Stimulated activated naive CD8-positive, alpha-beta T cell treated with anti-CD3 and anti-CD28 coated beads, Interleukin-15, Interleukin-2, amounts not matched to agents 100 ng/mL and 50 ng/mL, for 24 hours (primary cell): ENCODE measurements around the gene SYTL3.
"Not testable (repeated sequence)": the region's sequence is repeated elsewhere in the genome, so short reads cannot be mapped to it uniquely, and the experiment has no call there.

Experiments used
- H3K27ac Mint-ChIP-seq: one replicate; pipeline ENCODE4 v1.8.0; 2021; ENCODE audit warnings: mild to moderate bottlenecking, mixed read lengths
- H3K27me3 Mint-ChIP-seq: one replicate; pipeline ENCODE4 v1.8.0; 2021; ENCODE audit warnings: mixed read lengths
- H3K36me3 Mint-ChIP-seq: one replicate; pipeline ENCODE4 v1.8.0; 2021; ENCODE audit warnings: low read depth, mixed read lengths
- H3K4me1 Mint-ChIP-seq: one replicate; pipeline ENCODE4 v1.8.0; 2021; ENCODE audit warnings: low read depth, mixed read lengths
- H3K4me3 Mint-ChIP-seq: one replicate; pipeline ENCODE4 v1.8.0; 2021; ENCODE audit warnings: mild to moderate bottlenecking, mixed read lengths
- H3K9me3 Mint-ChIP-seq: one replicate; pipeline ENCODE4 v1.8.0; 2021; ENCODE audit warnings: mixed read lengths

The SYTL3 gene

GRCh38 chr6:158649289-158650143 is at the start of gene SYTL3:
SYTL3 (plus strand) TSS chr6:158650054; CDS start chr6:158663269, 13,215 bp downstream.
- Mint-ChIP-seq H3K4me3 (peak within 1 kb of the TSS; percentile 91), H3K4me1 (peaks cover 86% of the 10 kb centered on the region), H3K9me3 (no peaks in the 10 kb centered on the region), H3K27ac (peak within 1 kb of the TSS; percentile 99), H3K27me3 (no peaks in the 10 kb centered on the region), H3K36me3 (peaks cover 46% of the 10 kb centered on the region)

GRCh38 chr6:158603261-158604047 is 46.4 kb upstream of the SYTL3 start:
- H3K4me3 Mint-ChIP-seq, result no peak overlapping the region
- no peaks in the 10 kb centered on the region for H3K27me3 Mint-ChIP-seq
- H3K4me1 Mint-ChIP-seq, result peaks cover 3% of the 10 kb centered on the region
- peaks cover 59% of the 10 kb centered on the region for H3K36me3 Mint-ChIP-seq
- H3K9me3 Mint-ChIP-seq, result no peaks in the 10 kb centered on the region
- H3K27ac Mint-ChIP-seq, result peak overlapping the region; percentile 29

GRCh38 chr6:158604048-158604406 is 45.8 kb upstream of the SYTL3 start:
- H3K36me3 Mint-ChIP-seq, result peaks cover 60% of the 10 kb centered on the region

GRCh38 chr6:158605266-158605878 is 44.5 kb upstream of the SYTL3 start:
- Mint-ChIP-seq H3K27ac (peak overlapping the region; percentile 40), H3K4me1 (peaks cover 3% of the 10 kb centered on the region)

More at GRCh38 chr6:158604048-158604406, 45.8 kb upstream of the SYTL3 start:
- Mint-ChIP-seq H3K4me1 (peaks cover 3% of the 10 kb centered on the region), H3K27ac (peak overlapping the region; percentile 29), H3K4me3 (no peak overlapping the region), H3K9me3 (no peaks in the 10 kb centered on the region), H3K27me3 (no peaks in the 10 kb centered on the region)

GRCh38 chr6:158606011-158606410 is 43.8 kb upstream of the SYTL3 start:
- not testable (repeated sequence) for H3K4me1 Mint-ChIP-seq, H3K9me3 Mint-ChIP-seq, H3K4me3 Mint-ChIP-seq, H3K27me3 Mint-ChIP-seq
- Mint-ChIP-seq H3K27ac (peak overlapping the region; percentile 40), H3K36me3 (peaks cover 68% of the 10 kb centered on the region)

More at GRCh38 chr6:158605266-158605878, 44.5 kb upstream of the SYTL3 start:
- Mint-ChIP-seq H3K27me3 (no peaks in the 10 kb centered on the region), H3K4me3 (no peak overlapping the region), H3K36me3 (peaks cover 66% of the 10 kb centered on the region), H3K9me3 (no peaks in the 10 kb centered on the region)

- H3K4me1 Mint-ChIP-seq, result peaks cover 3% of the 10 kb centered on the region
- H3K36me3 Mint-ChIP-seq, result peaks cover 72% of the 10 kb centered on the region
- H3K27ac Mint-ChIP-seq, result no peak overlapping the region
- H3K9me3 Mint-ChIP-seq, result no peaks in the 10 kb centered on the region
- no peak overlapping the region for H3K4me3 Mint-ChIP-seq
- no peaks in the 10 kb centered on the region for H3K27me3 Mint-ChIP-seq
These were observed 42.9 kb upstream of the SYTL3 start for GRCh38 chr6:158606935-158607334.

GRCh38 chr6:158607411-158608170 is 42.3 kb upstream of the SYTL3 start:
- Mint-ChIP-seq H3K36me3 (peaks cover 73% of the 10 kb centered on the region), H3K27me3 (no peaks in the 10 kb centered on the region), H3K4me1 (peaks cover 3% of the 10 kb centered on the region), H3K9me3 (no peaks in the 10 kb centered on the region), H3K4me3 (no peak overlapping the region), H3K27ac (no peak overlapping the region)

GRCh38 chr6:158608221-158608620 is 41.6 kb upstream of the SYTL3 start:
- no peak overlapping the region for H3K27ac Mint-ChIP-seq
- no peaks in the 10 kb centered on the region for H3K27me3 Mint-ChIP-seq
- H3K36me3 Mint-ChIP-seq, result peaks cover 74% of the 10 kb centered on the region

GRCh38 chr6:158609455-158610155 is 40.2 kb upstream of the SYTL3 start:
- Mint-ChIP-seq H3K36me3 (peaks cover 75% of the 10 kb centered on the region), H3K9me3 (no peaks in the 10 kb centered on the region), H3K27ac (no peak overlapping the region), H3K4me1 (no peaks in the 10 kb centered on the region), H3K4me3 (no peak overlapping the region), H3K27me3 (no peaks in the 10 kb centered on the region)

More at GRCh38 chr6:158608221-158608620, 41.6 kb upstream of the SYTL3 start:
- peaks cover 3% of the 10 kb centered on the region for H3K4me1 Mint-ChIP-seq
- no peaks in the 10 kb centered on the region for H3K9me3 Mint-ChIP-seq
- no peak overlapping the region for H3K4me3 Mint-ChIP-seq

- Mint-ChIP-seq H3K9me3 (no peaks in the 10 kb centered on the region), H3K36me3 (peaks cover 77% of the 10 kb centered on the region), H3K4me1 (no peaks in the 10 kb centered on the region), H3K4me3 (no peak overlapping the region), H3K27me3 (no peaks in the 10 kb centered on the region), H3K27ac (no peak overlapping the region)
These were observed 39.4 kb upstream of the SYTL3 start for GRCh38 chr6:158610319-158610968.

GRCh38 chr6:158611039-158611438 is 38.8 kb upstream of the SYTL3 start:
- no peaks in the 10 kb centered on the region for H3K27me3 Mint-ChIP-seq
- H3K36me3 Mint-ChIP-seq, result peaks cover 77% of the 10 kb centered on the region
- H3K9me3 Mint-ChIP-seq, result no peaks in the 10 kb centered on the region
- H3K4me3 Mint-ChIP-seq, result no peak overlapping the region
- H3K4me1 Mint-ChIP-seq, result no peaks in the 10 kb centered on the region
- H3K27ac Mint-ChIP-seq, result no peak overlapping the region

- H3K27ac Mint-ChIP-seq, result no peak overlapping the region
These were observed 38.1 kb upstream of the SYTL3 start for GRCh38 chr6:158611541-158612370.

GRCh38 chr6:158614606-158615005 is 35.2 kb upstream of the SYTL3 start:
- H3K4me1 Mint-ChIP-seq, H3K27ac Mint-ChIP-seq, H3K27me3 Mint-ChIP-seq, H3K9me3 Mint-ChIP-seq, H3K4me3 Mint-ChIP-seq: not testable (repeated sequence)
- H3K36me3 Mint-ChIP-seq, result peaks cover 90% of the 10 kb centered on the region

More at GRCh38 chr6:158611541-158612370, 38.1 kb upstream of the SYTL3 start:
- peaks cover 82% of the 10 kb centered on the region for H3K36me3 Mint-ChIP-seq
- H3K9me3 Mint-ChIP-seq, result no peaks in the 10 kb centered on the region
- H3K27me3 Mint-ChIP-seq, result no peaks in the 10 kb centered on the region
- no peak overlapping the region for H3K4me3 Mint-ChIP-seq
- H3K4me1 Mint-ChIP-seq, result no peaks in the 10 kb centered on the region
